Right ventricle myocardium superior (tissue), 1 donor: ENCODE measurements around the gene DEGS1. TPM values are rescaled to one million over a fixed set of nuclear protein-coding genes. Genes with fewer than 3 reads are reported as not detected.
A peak's percentile ranks its signal among the peaks of the same experiment; 100 is the strongest.

Experiments used
- ATAC-seq: fragments of 200-7000 bp; cut with Tn5 transposase; one replicate; pipeline ENCODE4 v1.9.1; 2020; ENCODE audit warnings: mild to moderate bottlenecking; ENCODE audit not compliant: poor library complexity
- DNase-seq: peaks from one replicate; pipeline ENCODE4 v3.0.0-alpha.2; 2020
- intact Hi-C: fragments of 100-400 bp; cut with DNase I; formaldehyde crosslinking; loops from one replicate; pipeline ENCODE4 v1.11.2; 2022
- total RNA-seq: library from RNA; stranded (reverse); fragmentation: NEBNext Ultra II Directional; extraction: Animal tissue kit (Norgen Biotek cat#: 25700); gene quantifications from one replicate; pipeline ENCODE4 v1.2.1, GENCODE V29; 2021
- donor health status: DM: no; HTN: yes; CAD: no; lungs with severe emphysema.

The DEGS1 gene
- total RNA-seq, 1 donor from 2014 or later, result 56.9 TPM

DNA sequence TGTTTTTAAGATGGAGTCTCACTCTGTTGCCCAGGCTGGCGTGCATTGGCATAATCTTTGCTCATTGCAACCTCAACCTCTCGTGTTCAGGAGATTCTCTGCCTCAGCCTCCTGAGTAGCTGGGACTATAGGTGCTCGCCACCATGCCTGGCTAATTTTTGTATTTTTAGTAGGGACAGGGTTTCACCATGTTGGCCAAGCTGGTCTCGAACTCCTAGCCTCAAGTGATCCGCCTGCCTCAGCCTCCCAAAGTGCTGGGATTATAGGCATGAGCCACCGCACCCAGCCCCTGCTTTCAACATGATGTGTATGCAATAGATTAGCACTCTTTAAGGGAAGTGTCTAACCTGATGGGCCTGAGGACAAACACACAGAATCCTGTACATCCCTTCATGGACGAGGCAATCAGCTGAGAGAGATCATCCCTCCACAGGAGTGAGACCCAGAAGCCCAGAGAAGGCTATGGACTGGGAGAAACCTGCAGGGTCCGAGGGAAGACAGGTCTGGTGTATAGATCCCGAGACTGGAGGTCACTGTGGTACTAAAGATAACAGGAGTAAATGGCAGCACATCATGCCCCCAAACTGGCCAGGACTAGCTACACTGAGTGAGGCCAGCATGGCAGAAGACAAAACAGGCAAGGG is 5.6 kb upstream of the DEGS1 start:
- intact Hi-C loops, result loop anchor here (10.0 kb wide), 1 partner anchor 147 kb away; no protein-coding TSS in a partner anchor
- no peak for DNase-seq
- no peak for ATAC-seq

DNA sequence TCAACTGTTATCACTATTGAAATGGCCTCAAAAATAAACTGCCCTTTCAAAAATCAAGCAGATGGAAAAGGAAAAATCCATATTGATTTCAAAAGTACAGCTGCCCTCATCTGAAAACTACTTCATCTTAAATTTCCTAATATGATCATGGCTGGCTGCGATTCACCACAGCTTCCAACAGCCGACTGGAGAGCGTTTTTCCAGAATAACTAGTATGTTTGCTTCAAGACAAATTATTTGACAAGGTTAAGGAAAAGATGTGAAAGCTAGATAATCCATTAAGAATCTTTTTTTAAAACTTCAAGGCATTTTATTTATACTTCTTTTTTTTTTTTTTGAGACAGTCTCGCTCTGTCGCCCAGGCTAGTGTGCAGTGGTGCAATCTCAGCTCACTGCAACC is 4.1 kb upstream of the DEGS1 start:
- no peak for ATAC-seq
- DNase-seq, result no peak
- intact Hi-C loops, result loop anchor here (10.0 kb wide), 1 partner anchor 146 kb away; no protein-coding TSS in a partner anchor

DNA sequence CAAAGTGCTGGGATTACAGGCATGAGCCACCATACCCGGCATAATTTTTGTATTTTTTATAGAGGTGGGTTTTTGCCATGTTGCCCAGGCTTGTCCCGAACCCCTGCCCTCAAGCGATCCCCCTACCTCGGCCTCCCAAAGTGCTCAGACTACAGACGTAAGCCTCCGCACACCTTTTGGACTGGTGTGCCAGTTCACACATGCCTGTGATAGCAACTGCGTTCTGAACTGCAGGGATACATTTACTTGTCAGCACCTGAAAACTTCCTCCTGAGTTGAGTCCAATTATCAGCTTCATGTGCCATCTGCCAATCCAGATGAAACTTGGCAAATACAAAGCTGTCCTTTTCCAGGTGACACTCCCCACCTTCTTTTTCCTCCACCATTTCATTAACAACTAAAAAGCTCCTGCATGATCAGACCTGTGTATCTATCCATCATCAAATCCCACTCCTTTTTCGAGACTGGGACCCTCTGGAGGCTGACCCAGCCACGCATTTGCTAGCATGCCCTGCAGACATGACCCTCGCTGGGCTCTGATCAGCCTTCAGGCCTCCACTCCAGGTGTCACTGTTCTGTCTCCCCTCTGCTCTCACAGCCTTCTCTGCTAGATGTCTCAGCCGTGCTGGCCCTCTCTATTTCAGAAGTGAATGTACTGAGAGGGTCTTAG is 2.1 kb upstream of the DEGS1 start:
- intact Hi-C loops, result no loop called here
- DNase-seq (no peak), ATAC-seq (no peak)

DNA sequence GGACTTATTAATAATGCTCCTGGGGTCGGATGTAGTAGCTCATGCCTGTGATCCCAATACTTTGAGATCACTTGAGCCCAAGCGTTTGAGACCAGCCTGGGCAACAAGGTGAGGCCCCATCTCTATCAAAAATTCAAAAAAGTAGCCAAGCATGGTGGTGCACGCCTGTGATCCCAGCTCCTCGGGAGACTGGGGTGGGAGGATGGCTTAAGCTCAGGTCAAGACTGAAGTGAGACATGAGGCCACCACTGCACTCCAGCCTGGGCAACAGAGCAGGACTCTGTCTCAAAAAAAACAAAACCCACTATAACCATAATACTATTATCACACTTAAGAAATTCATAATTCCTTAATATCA is 1.6 kb upstream of the DEGS1 start:
- no peak for ATAC-seq
- DNase-seq, result no peak
- intact Hi-C loops, result no loop called here

DNA sequence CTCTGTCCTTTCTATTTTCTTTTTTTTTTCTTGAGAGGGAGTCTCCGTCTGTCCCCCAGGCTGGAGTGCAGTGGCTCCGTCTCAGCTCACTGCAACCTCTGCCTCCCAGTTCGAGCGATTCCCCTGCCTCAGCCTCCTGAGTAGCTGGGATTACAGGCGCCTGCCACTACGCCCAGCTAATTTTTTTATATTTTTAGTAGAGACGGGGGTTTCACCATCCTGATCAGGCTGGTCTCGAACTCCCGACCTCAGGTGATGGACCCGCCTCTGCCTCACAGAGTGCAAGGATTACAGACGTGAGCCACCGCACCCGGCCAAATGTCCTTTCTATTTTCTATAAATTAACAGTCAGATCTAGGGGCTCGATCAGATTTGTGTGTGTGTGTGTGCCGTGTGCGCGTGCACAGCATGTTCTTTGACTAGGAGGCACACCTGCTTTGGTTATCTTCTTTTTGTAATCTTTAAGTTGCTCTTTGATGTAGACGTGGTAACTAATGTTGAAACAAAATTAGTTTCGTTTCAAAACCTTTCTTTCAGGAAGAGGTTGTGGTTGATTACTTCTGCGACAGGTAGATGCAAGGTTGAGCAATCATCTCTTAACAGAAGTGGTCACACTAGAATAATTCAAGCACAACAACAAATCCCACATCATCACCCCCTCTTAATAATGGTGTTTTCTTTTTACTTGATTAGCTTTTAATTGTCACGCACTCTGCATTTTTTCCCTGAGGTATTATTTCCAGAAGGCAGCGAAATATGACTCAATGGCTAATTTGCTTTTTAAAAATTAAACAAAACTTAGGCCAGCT is 779 bp upstream of the DEGS1 start:
- intact Hi-C loops, result no loop called here
- ATAC-seq (no peak), DNase-seq (no peak)

DNA sequence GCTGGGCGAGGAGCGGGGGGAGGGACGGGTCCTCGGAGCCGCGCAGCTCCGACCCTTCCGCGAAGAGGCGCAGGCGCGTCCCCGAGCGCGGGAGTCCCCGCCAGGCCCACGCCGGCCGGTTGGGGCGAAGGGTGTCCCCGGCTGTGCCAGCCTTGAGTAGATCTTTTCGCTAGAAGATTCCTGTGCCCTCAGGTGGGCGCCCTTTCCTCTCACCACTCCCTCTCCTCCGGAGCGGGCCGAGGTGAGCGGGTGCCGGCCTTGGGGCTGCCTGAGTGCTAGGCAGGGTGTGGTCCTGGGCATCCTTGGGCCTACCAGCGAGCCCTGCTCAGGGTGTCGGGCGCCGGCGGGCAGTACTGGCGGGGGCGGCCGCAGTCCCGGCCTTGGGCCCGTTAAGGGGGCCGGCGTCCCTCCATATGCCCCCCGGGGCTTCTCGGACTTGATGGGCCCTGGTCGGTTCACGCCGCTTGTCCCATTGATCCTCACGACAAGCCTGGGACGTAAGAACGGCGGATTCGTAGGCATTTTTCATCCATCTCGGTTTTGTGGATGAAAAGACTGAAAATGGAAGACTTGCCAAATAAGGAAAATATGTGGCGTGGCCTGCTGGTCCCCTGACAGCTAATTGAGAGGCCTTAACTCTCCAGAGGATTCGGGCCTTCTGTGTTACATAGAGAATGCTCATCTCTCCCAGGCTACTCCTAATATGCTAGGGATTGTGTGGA is 712 bp downstream of the DEGS1 start:
- DNase-seq, result peak; percentile 70
- peak; percentile 82 for ATAC-seq
- intact Hi-C loops, result no loop called here

DNA sequence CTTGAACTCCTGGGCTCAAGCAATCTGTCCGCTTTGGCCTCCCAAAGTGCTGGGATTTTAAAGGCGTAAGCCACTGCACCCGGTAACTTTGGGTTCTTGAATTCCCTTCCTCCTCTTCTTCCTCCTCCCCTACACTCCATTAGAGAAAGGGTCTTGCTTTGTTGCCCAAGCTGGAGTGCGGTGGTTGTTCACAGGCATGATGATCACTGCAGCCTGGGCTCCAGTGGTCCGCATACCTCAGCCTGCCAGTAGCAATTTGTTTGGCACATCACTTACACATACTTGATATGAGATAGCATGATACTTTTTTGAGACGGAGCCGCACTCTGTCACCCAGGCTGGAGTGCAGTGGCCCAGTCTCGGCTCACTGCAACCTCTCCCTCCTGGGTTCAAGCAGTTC is 2.2 kb downstream of the DEGS1 start:
- DNase-seq (no peak), ATAC-seq (peak; percentile 11)
- intact Hi-C loops, result no loop called here

DNA sequence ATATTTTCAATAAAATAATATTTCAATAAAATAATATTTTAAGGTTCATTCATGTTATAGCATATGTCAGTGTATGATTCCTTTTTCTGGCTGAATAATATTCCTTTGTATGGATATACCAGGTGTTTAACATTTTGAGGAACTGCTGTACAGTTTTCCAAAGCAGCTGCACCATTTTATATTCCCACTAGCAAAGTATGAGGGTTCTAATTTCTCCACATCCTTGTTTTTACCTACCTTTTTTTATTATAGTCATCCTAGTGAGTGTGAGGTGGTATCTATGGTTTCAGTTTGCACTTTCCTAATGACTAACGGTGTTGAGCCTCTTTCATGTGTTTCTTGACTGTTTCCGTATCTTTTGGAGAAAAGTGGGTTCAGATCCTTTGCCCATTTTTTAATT is 5.2 kb downstream of the DEGS1 start:
- no peak for DNase-seq
- intact Hi-C loops, result no loop called here
- ATAC-seq, result no peak

DNA sequence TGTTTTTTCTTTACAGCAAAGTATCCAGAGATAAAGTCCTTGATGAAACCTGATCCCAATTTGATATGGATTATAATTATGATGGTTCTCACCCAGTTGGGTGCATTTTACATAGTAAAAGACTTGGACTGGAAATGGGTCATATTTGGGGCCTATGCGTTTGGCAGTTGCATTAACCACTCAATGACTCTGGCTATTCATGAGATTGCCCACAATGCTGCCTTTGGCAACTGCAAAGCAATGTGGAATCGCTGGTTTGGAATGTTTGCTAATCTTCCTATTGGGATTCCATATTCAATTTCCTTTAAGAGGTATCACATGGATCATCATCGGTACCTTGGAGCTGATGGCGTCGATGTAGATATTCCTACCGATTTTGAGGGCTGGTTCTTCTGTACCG is 6.5 kb downstream of the DEGS1 start:
- no peak for ATAC-seq

DNA sequence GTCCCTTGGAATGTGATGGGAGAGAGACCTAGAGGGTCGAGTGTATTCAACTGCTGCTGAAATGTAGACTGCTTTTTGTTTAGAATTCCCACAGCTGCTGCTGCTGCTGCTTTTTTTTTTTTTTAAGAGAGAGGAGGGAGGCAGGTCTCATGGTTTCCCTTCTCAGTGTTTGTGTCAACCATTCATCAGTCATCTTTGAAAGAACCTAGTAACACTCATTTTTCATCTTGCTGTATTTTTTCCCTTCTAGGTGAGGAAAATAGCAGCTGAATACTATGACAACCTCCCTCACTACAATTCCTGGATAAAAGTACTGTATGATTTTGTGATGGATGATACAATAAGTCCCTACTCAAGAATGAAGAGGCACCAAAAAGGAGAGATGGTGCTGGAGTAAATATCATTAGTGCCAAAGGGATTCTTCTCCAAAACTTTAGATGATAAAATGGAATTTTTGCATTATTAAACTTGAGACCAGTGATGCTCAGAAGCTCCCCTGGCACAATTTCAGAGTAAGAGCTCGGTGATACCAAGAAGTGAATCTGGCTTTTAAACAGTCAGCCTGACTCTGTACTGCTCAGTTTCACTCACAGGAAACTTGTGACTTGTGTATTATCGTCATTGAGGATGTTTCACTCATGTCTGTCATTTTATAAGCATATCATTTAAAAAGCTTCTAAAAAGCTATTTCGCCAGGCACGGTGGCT is 9.2 kb downstream of the DEGS1 start:
- ATAC-seq (no peak), DNase-seq (no peak)
- intact Hi-C loops, result no loop called here

More for the DNA sequence above, 6.5 kb downstream of the DEGS1 start:
- DNase-seq, result no peak
- intact Hi-C loops, result no loop called here

DNA sequence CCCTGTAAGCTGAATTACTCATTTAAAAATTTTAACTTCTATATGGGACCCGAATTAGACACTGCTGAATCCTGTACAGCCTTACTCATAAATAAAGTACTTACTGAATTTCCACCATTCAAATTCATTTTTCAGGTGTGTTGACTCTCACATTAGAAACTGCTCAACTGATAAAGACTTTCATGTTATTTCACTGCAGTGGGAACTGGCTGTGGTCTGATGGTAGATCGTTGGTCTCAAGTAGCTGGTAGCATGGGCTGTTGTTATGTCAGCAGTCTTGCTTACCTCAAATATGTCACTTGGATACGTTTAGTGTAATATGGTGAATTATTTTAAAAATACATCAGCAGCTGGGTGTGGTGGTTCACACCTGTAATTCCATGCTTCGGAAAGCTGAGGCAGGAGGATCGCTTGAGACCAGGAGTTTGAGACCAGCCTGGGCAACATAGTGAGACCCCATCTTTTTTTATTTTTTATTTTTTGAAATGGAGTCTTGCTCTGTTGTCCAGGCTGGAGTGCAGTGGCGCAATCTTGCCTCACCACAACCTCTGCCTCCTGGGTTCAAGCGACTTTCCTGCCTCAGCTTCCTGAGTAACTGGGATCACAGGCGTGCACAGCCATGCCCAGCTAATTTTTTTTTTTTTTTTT is 10.4 kb downstream of the DEGS1 start:
- ATAC-seq, result no peak
- DNase-seq, result no peak
- intact Hi-C loops, result no loop called here

DNA sequence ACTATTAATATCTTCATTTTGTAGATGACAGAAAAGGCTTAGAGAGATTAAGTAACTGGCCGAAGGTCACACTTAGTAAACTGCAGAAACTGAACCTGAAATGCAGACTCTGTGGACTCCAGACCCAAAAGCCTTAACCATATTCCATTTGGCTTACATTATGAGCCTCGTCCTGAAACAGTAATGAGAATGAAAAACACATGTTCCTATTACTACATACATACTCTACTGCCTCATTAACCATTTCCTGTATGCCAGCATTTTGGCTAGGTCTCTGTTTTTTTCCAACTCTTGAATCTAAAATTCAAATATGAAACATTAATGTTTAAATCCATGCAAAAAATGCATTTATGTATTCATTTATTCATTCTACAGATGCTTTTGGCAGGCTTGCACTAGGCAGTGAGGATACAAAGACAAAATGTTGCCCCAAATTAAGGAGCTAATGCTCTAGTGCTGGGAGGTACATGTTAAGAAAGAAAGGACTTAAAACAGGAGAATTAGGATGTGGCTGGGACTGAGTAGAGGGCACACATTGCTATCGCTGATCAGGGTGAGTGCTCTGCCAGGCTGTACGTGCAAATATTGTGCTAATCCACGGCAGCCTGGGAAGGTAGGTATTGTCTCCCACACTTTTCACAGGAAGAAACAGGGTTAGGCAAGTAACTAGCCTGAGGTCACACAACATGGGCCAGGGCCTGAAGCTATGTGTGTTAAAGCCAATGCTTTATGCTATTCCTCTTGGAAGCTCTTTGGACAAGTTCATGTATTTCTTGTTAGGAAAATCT is 14.0 kb downstream of the DEGS1 start:
- intact Hi-C loops, result no loop called here
- no peak for DNase-seq

DNA sequence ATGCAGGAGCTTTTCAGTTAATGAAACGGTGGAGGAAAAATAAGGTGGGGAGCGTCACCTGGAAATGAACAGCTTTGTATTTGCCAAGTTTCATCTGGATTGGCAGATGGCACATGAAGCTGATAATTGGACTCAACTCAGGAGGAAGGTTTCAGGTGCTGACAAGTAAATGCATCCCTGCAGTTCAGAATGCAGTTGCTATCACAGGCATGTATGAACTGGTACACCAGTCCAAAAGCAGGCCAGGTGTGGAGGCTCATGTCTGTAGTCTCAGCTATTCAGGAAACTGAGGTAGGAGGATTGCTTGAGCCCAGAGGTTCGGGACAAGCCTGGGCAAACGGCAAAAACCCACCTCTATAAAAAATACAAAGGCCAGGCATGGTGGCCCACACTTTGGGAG is 15.5 kb downstream of the DEGS1 start:
- DNase-seq (no peak), ATAC-seq (no peak)
- intact Hi-C loops, result no loop called here

More for the DNA sequence above, 14.0 kb downstream of the DEGS1 start:
- no peak for ATAC-seq

DNA sequence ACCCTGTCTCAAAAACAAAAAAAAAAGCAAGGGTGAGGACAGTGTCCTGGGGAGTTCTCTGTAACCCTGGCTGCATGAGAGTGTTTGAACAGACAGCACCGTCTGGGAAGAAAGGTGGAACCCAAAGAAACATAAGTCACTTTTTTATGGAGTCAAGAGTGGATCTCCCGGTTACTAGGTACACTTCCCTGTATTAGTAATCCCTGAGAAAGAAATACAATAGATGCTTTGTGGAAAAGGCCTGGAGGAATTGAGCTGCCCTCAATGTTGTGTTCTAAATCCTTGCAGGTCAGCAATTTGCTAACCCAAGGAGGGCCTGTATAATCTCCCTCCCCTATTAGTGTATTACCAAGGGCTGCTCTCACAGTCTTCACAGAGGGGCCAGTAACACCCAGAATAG is 16.6 kb downstream of the DEGS1 start:
- intact Hi-C loops, result no loop called here
- no peak for DNase-seq

DNA sequence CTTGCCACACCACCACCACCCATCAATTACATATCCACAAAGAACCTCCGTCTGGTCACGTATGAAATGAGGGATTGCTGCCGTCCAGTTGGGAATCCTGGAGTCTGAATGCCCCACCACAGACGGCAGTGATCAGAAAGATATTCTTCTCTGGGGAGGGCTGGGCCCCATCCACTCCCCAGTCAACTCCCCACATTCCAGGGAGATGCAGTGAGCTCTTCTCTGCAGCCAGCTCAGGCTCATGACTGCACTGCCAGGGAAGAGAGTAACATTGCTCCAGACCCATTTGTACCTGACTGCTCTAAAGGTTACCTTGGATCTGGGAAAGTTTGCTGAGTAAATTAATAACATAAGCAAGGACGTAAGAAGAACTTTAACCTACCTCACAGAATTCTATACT is 18.3 kb downstream of the DEGS1 start:
- DNase-seq (no peak), ATAC-seq (no peak)
- intact Hi-C loops, result no loop called here

More for the DNA sequence above, 16.6 kb downstream of the DEGS1 start:
- no peak for ATAC-seq

DNA sequence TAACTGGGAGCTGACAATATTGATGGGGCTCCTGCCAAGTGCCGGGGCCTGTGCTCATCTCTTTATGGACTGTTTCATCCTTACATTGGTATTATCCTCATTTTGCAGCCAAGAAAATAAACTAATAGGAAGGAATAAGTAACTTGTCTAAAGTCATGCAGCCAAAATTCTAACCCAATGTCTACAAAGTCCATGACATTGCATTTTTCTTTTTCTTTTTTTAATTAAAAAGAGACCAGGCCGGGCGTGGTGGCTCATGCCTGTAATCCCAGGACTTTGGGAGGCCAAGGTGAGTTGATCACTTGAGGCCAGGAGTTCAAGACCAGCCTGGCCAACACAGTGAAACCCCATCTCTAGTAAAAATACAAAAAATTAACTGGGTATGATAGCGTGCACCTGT is 18.8 kb downstream of the DEGS1 start:
- intact Hi-C loops, result no loop called here
- ATAC-seq, result no peak
- no peak for DNase-seq

DNA sequence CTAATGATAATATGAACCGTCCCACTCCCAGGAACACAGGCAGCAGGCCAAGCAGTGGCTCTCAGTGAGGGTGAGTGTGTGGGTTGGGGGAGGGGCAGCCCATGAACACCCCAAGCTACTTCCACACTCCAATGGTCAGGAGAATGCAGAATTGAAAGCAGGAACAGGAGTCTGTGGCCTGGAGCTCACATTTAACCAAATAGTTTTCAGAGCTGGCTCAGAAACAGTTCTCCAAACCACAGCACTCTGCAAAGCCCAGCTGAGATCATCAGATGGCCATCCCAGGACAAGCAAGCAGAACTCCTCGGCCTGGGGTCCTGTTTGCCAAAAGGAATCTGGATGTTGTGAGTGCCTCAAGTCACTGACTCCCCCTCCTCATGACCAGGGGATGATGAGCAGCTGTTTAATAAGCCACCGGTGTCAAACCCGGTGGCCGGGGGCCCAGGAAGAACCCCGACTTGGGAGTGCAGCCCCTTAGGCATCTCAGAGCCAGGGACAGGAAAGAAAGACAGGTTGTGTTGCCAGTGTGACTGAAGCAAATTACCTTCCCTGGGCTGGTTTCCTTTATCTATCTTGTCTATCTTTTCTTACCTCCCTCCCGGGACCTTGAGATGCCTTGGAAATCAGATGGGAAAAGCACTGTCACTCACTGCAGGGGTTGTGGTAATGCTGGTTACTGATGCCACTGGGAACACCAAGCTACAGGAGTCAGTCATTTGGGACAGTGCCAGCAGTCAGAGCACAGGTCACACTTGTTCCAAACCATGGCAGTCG is 20.4 kb downstream of the DEGS1 start:
- intact Hi-C loops, result no loop called here
- DNase-seq, result peak; percentile 65
- peak; percentile 81 for ATAC-seq
